CD14-positive monocyte (primary cell): ENCODE data around the gene RTL1. TPM values are rescaled to one million over a fixed set of nuclear protein-coding genes. Genes with fewer than 3 reads are reported as not detected.

Source experiments
- DNase-seq, 3 donors: peaks; one replicate each; pipeline ENCODE4 v3.0.0-alpha.2; 2011 to 2022
- H2AFZ ChIP-seq: 2 replicates; pipeline ENCODE4 v1.6.0; 2012; ENCODE audit warnings: mild to moderate bottlenecking, low read depth, low read length, inconsistent platforms; ENCODE audit not compliant: insufficient read depth, poor library complexity, severe bottlenecking
- H3K27ac ChIP-seq, 2 donors: 1 replicate in 1 of 2; 2 replicates in 1 of 2; pipeline ENCODE4 v1.5.1; 2012 to 2013; ENCODE audit warnings: low read length in 2 of 2, control low read depth in 1 of 2, inconsistent platforms in 1 of 2, low read depth in 1 of 2, mild to moderate bottlenecking in 1 of 2
- H3K27me3 ChIP-seq, 2 donors: one replicate each; pipeline versions ENCODE4 v1.6.0 to v1.6.1; 2011 to 2013; ENCODE audit warnings: low read length in 2 of 2; ENCODE audit not compliant: control insufficient read depth in 2 of 2, insufficient read depth in 2 of 2
- H3K36me3 ChIP-seq, 2 donors: replicated peaks in 1 of 2; 1 replicate in 1 of 2; 2 replicates in 1 of 2; pipeline versions ENCODE4 v1.5.1 to v1.6.1; 2012 to 2013; ENCODE audit warnings: low read length in 2 of 2, control low read depth in 1 of 2, inconsistent platforms in 1 of 2, mild to moderate bottlenecking in 1 of 2; ENCODE audit not compliant: insufficient read depth in 2 of 2, control insufficient read depth in 1 of 2
- H3K4me1 ChIP-seq, 2 donors: 1 replicate in 1 of 2; 2 replicates in 1 of 2; pipeline versions ENCODE4 v1.5.1 to v1.6.1; 2012 to 2013; ENCODE audit warnings: low read length in 2 of 2, control low read depth in 1 of 2, inconsistent platforms in 1 of 2, mild to moderate bottlenecking in 1 of 2, moderate library complexity in 1 of 2; ENCODE audit not compliant: insufficient read depth in 2 of 2, control insufficient read depth in 1 of 2
- H3K4me2 ChIP-seq: replicated peaks from 2 replicates; pipeline ENCODE3; 2012; ENCODE audit warnings: low read length, moderate library complexity, mild to moderate bottlenecking; ENCODE audit not compliant: poor library complexity, severe bottlenecking; ENCODE audit errors: extremely low read depth
- H3K4me3 ChIP-seq, 3 experiments: fragments of 200-600 bp in 1 of 3; sonication (generic) in 1 of 3; replicated peaks in 1 of 3; 1 replicate in 2 of 3; 2 replicates in 1 of 3; pipeline ENCODE4 v1.5.1; 2011 to 2013; ENCODE audit warnings: low read length in 3 of 3, mild to moderate bottlenecking in 3 of 3, control low read depth in 2 of 3, low read depth in 2 of 3, inconsistent platforms in 1 of 3, moderate library complexity in 1 of 3
- H3K79me2 ChIP-seq: 2 replicates; pipeline ENCODE4 v1.6.0; 2012; ENCODE audit warnings: mild to moderate bottlenecking, control low read depth, inconsistent platforms, low read length, moderate library complexity; ENCODE audit not compliant: insufficient read depth
- H3K9ac ChIP-seq: 2 replicates; pipeline ENCODE4 v1.6.0; 2017; ENCODE audit warnings: low read length, mild to moderate bottlenecking; ENCODE audit not compliant: insufficient read depth, poor library complexity, severe bottlenecking
- H3K9me3 ChIP-seq, 2 donors: replicated peaks in 1 of 2; 1 replicate in 1 of 2; 2 replicates in 1 of 2; pipeline versions ENCODE4 v1.5.1 to v1.6.1; 2012 to 2013; ENCODE audit warnings: low read length in 2 of 2, control low read depth in 1 of 2; ENCODE audit not compliant: control insufficient read depth in 1 of 2, insufficient read depth in 1 of 2
- H4K20me1 ChIP-seq: 2 replicates; pipeline ENCODE4 v1.6.0; 2012; ENCODE audit warnings: mild to moderate bottlenecking, low read length, control low read depth, moderate library complexity; ENCODE audit not compliant: insufficient read depth
- H3K27ac Mint-ChIP-seq, 7 donors: one replicate each; pipeline ENCODE4 v1.8.0; 2020; ENCODE audit warnings: mild to moderate bottlenecking in 7 of 7, mixed read lengths in 7 of 7, moderate library complexity in 6 of 7, inconsistent platforms in 2 of 7
- H3K27me3 Mint-ChIP-seq, 3 donors: one replicate each; pipeline ENCODE4 v1.8.0; 2021 to 2022; ENCODE audit warnings: low read depth in 3 of 3, mild to moderate bottlenecking in 3 of 3, mixed read lengths in 3 of 3, moderate library complexity in 3 of 3, inconsistent platforms in 1 of 3
- H3K36me3 Mint-ChIP-seq, 2 donors: one replicate each; pipeline ENCODE4 v1.8.0; 2020; ENCODE audit warnings: mixed read lengths in 2 of 2, inconsistent platforms in 1 of 2, mild to moderate bottlenecking in 1 of 2
- H3K4me1 Mint-ChIP-seq: one replicate; pipeline ENCODE4 v1.8.0; 2020; ENCODE audit warnings: mild to moderate bottlenecking, mixed read lengths
- H3K4me3 Mint-ChIP-seq, 2 donors: one replicate each; pipeline ENCODE4 v1.8.0; 2020; ENCODE audit warnings: mild to moderate bottlenecking in 2 of 2, mixed read lengths in 2 of 2, moderate library complexity in 1 of 2
- H3K9me3 Mint-ChIP-seq, 7 donors: one replicate each; pipeline ENCODE4 v1.8.0; 2020 to 2022; ENCODE audit warnings: mixed read lengths in 7 of 7, mild to moderate bottlenecking in 6 of 7, moderate library complexity in 6 of 7, inconsistent platforms in 2 of 7
- CTCF ChIP-seq: fragments of 200-600 bp; IDR thresholded peaks from one replicate; pipeline ENCODE4 v1.8.0; 2022; ENCODE audit warnings: antibody characterized with exemption, mild to moderate bottlenecking
- WGBS: methylation state at CpG from one replicate; pipeline ENCODE4 v1.1.5; 2013; ENCODE audit warnings: missing lambda C conversion rate; ENCODE audit not compliant: insufficient coverage; 5-methylcytosine and 5-hydroxymethylcytosine counted together
- intact Hi-C, 2 donors: fragments of 100-400 bp; cut with micrococcal nuclease; formaldehyde crosslinking; loops; one replicate each; pipeline versions ENCODE4 v1.15.0 to v1.15.1; 2023
- polyA plus RNA-seq, 3 donors: library from polyadenylated mRNA; depleted of rRNA in 1 of 3; unstranded in 2 of 3; stranded (reverse) in 1 of 3; fragments of 300-500 nt in 2 of 3; fragments of >200 nt in 1 of 3; fragmentation: Illumina TruSeq in 2 of 3; gene quantifications; 1 replicate in 2 of 3; 2 replicates in 1 of 3; pipeline ENCODE4 v1.2.3, GENCODE V29; 2012 to 2021

Gene RTL1
- polyA plus RNA-seq, 3 donors: not detected

DNA sequence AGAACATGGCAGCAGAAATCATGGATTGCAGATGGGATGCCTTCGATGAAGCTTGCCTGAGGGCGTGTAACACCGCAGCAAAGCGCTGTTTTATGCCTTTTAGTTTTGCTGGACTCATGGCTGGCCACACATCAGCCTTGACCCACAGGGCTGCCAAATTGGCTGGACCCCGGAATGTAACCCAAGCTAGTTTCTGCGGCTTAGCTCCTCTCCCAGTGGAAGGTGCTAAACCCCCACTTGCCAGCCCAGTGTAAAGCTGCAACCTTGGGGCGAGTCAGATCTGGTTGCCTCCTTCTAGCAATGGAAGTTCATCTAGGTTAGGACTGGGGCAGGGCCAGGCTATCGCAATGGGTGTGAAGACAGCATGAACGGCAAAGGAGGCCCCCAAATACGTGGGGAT, 39.3 kb downstream of the RTL1 start:
- intact Hi-C loops: no loop called here
- no peak overlapping the region for H3K4me3 ChIP-seq
- no peak overlapping the region for H3K4me2 ChIP-seq
- H3K9ac ChIP-seq: no peak overlapping the region
- no peaks in the 10 kb centered on the region for H3K79me2 ChIP-seq
- H3K27me3 Mint-ChIP-seq: peaks cover 0 to 7% (median 5%) of the 10 kb centered on the region in 3 donors
- 95% methylated on average over 10 of the region's 10 CpGs for WGBS
- no peaks in the 10 kb centered on the region for H3K4me1 Mint-ChIP-seq
- H4K20me1 ChIP-seq: no peaks in the 10 kb centered on the region
- no peaks in the 10 kb centered on the region for H3K27me3 ChIP-seq
- no peaks in the 10 kb centered on the region for H3K36me3 ChIP-seq
- TF ChIP-seq CTCF: no peak
- no peak overlapping the region for H3K27ac Mint-ChIP-seq
- no peak overlapping the region for H3K27ac ChIP-seq
- H3K4me3 Mint-ChIP-seq: no peak overlapping the region
- no peak for DNase-seq
- H3K36me3 Mint-ChIP-seq: no peaks in the 10 kb centered on the region
- no peak overlapping the region for H2AFZ ChIP-seq
- H3K4me1 ChIP-seq: no peaks in the 10 kb centered on the region
- no peaks in the 10 kb centered on the region for H3K9me3 ChIP-seq
- H3K9me3 Mint-ChIP-seq: peaks cover 0 to 8% (median 0%) of the 10 kb centered on the region in 7 donors

DNA sequence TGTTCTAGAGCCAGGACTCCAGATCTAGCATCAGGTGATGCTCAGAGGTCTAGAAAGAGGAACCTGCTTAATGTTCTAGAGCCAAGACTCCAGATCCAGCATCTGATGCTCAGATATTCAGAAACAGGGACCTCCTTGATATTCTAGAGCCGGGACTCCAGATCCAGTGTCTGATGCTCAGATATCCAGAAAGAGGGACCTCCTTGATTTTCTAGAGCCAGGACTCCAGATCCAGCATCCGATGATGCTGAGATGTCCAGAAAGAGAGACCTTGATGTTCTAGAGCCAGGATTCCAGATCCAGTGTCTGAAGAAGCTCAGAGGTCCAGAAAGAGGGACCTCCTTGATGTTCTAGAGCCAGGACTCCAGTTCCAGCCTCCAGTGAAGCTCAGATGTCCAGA, 40.7 kb downstream of the RTL1 start:
- DNase-seq: no peak
- H3K27ac Mint-ChIP-seq: no peak overlapping the region
- Histone ChIP-seq H3K4me3 (no peak overlapping the region), H4K20me1 (no peaks in the 10 kb centered on the region), H3K27me3 (no peaks in the 10 kb centered on the region), H3K4me1 (no peaks in the 10 kb centered on the region), H3K9ac (no peak overlapping the region), H3K4me2 (no peak overlapping the region), H3K36me3 (no peaks in the 10 kb centered on the region), H3K9me3 (no peaks in the 10 kb centered on the region), H2AFZ (no peak overlapping the region), H3K79me2 (no peaks in the 10 kb centered on the region), H3K27ac (no peak overlapping the region)
- no peaks in the 10 kb centered on the region for H3K36me3 Mint-ChIP-seq
- no peak for TF ChIP-seq CTCF
- WGBS: 93% methylated on average over 2 of the region's 2 CpGs
- peaks cover 0 to 8% (median 0%) of the 10 kb centered on the region in 7 donors for H3K9me3 Mint-ChIP-seq
- H3K4me3 Mint-ChIP-seq: no peak overlapping the region
- intact Hi-C loops: no loop called here
- peaks cover 0 to 9% (median 7%) of the 10 kb centered on the region in 3 donors for H3K27me3 Mint-ChIP-seq
- H3K4me1 Mint-ChIP-seq: no peaks in the 10 kb centered on the region
